Smooth muscle cell (in vitro differentiated cells): ENCODE measurements around the gene PREX1. TPM values are rescaled to one million over a fixed set of nuclear protein-coding genes. Genes with fewer than 3 reads are reported as not detected.

Experiments used
- DNase-seq: peaks from one replicate; lab custom pipeline; 2025; ENCODE audit not compliant: unreplicated experiment; lab: John Stamatoyannopoulos, UW
- H2AFZ ChIP-seq: fragments of 200-600 bp; sonication (generic); 2 replicates; pipeline ENCODE4 v1.6.0; 2016; ENCODE audit warnings: antibody characterized with exemption, low read depth, mild to moderate bottlenecking
- H3F3A ChIP-seq: fragments of 200-600 bp; sonication (generic); 2 replicates; pipeline ENCODE4 v1.6.0; 2017; ENCODE audit warnings: antibody characterized with exemption, low read depth
- H3K27ac ChIP-seq: fragments of 200-600 bp; sonication (generic); 2 replicates; pipeline ENCODE4 v1.5.1; 2016; ENCODE audit warnings: low read depth, mild to moderate bottlenecking
- H3K27me3 ChIP-seq: fragments of 200-600 bp; sonication (generic); 2 replicates; pipeline ENCODE4 v1.6.1; 2016; ENCODE audit warnings: low read depth, mild to moderate bottlenecking
- H3K36me3 ChIP-seq: fragments of 200-600 bp; sonication (generic); 2 replicates; pipeline ENCODE4 v1.5.1; 2016; ENCODE audit warnings: low read depth
- H3K4me1 ChIP-seq: fragments of 200-600 bp; sonication (generic); 2 replicates; pipeline ENCODE4 v1.5.1; 2016; ENCODE audit warnings: low read depth
- H3K4me2 ChIP-seq: fragments of 200-600 bp; sonication (generic); 2 replicates; pipeline ENCODE4 v1.6.0; 2016; ENCODE audit warnings: mild to moderate bottlenecking
- H3K4me3 ChIP-seq: fragments of 200-600 bp; sonication (generic); 2 replicates; pipeline ENCODE4 v1.5.1; 2016; ENCODE audit warnings: mild to moderate bottlenecking
- H3K79me2 ChIP-seq: fragments of 200-600 bp; sonication (generic); 2 replicates; pipeline ENCODE4 v1.6.0; 2016; ENCODE audit warnings: low read depth, mild to moderate bottlenecking
- H3K9ac ChIP-seq: fragments of 200-600 bp; sonication (generic); 2 replicates; pipeline ENCODE4 v1.6.0; 2016; ENCODE audit warnings: low read depth
- H3K9me3 ChIP-seq: fragments of 200-600 bp; sonication (generic); replicated peaks from 2 replicates; pipeline ENCODE4 v1.5.1; 2016; ENCODE audit warnings: low read depth
- H4K20me1 ChIP-seq: fragments of 200-600 bp; sonication (generic); 2 replicates; pipeline ENCODE4 v1.6.0; 2016; ENCODE audit warnings: low read depth
- whole genome bisulfite sequencing: methylation state at CpG from one replicate; pipeline ENCODE4 v1.1.7; 2016; ENCODE audit warnings: low lambda C conversion rate; 5-methylcytosine and 5-hydroxymethylcytosine counted together
- polyA plus RNA-seq: library from polyadenylated mRNA; unstranded; fragments of >200 nt; fragmentation: Nextera tagmentation; extraction: Ambion mirVana; gene quantifications from 2 replicates; pipeline ENCODE4 v1.2.1, GENCODE V29; 2016
- total RNA-seq: library from RNA; depleted of rRNA; stranded (reverse); fragments of >200 nt; gene quantifications from 2 replicates; pipeline ENCODE4 v1.2.3, GENCODE V29; 2014
- TF ChIP-seq, protein P1 (sequence below): fragments of 200-600 bp; sonication (generic); IDR thresholded peaks from 2 replicates; pipeline ENCODE4 v1.5.1; 2017; ENCODE audit warnings: borderline replicate concordance, mild to moderate bottlenecking, antibody characterized with exemption; ENCODE audit not compliant: insufficient read depth, poor library complexity, severe bottlenecking

Gene PREX1
- total and polyA plus RNA-seq, 2 experiments from 2014 or later, result 0.04 to 0.30 TPM

DNA sequence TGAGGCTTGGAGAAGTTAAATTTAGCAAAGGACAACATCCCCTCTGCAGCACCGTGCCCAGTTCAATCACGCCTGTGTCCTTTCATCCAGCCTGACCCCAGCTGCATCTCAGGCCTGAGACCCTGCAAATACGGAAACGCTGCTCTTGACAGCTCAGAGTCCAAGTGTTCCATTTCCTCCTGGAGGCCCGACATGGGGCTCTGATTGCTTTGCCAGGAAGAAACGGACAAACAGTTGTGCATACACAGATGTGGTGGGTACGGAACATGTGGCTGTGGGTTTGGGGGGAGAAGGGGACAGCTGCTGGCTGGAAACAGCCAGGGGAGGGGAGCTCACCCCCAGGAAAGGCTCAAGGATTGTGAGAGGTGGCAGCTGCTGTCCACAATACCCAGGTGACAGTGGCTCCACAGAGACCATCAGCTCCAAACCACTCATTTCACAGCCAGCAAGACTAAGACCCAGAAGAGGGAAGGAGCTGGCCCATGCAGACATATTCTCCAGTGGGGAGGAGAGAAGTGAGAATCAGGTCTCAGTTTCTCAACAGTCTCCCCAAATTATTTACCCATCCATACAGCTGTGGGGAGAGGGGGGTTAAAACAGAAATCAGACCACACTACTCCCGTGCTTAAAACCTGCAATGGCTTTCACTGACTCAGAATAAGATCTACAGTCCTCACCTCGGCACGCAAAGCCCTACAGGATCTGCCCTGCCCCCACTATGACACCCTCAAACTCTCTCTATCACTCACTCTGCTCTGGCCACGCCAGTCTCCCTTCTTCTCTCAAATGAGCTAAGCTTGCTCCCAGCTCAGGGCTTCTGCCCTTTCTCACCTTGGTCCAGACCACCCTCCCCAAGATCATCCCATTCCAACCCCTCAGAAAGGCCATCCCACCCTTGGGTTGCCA lies 89.1 kb downstream of the PREX1 start:
- Histone ChIP-seq H4K20me1 (no peaks in the 10 kb centered on the region), H3K9me3 (no peaks in the 10 kb centered on the region), H3K4me1 (no peaks in the 10 kb centered on the region), H3K4me3 (no peak overlapping the region), H3K27me3 (no peaks in the 10 kb centered on the region), H3K4me2 (no peak overlapping the region), H2AFZ (no peak overlapping the region), H3F3A (no peaks in the 10 kb centered on the region), H3K36me3 (no peaks in the 10 kb centered on the region), H3K79me2 (no peaks in the 10 kb centered on the region), H3K9ac (no peak overlapping the region), H3K27ac (no peak overlapping the region)
- TF ChIP-seq, protein P1, sequence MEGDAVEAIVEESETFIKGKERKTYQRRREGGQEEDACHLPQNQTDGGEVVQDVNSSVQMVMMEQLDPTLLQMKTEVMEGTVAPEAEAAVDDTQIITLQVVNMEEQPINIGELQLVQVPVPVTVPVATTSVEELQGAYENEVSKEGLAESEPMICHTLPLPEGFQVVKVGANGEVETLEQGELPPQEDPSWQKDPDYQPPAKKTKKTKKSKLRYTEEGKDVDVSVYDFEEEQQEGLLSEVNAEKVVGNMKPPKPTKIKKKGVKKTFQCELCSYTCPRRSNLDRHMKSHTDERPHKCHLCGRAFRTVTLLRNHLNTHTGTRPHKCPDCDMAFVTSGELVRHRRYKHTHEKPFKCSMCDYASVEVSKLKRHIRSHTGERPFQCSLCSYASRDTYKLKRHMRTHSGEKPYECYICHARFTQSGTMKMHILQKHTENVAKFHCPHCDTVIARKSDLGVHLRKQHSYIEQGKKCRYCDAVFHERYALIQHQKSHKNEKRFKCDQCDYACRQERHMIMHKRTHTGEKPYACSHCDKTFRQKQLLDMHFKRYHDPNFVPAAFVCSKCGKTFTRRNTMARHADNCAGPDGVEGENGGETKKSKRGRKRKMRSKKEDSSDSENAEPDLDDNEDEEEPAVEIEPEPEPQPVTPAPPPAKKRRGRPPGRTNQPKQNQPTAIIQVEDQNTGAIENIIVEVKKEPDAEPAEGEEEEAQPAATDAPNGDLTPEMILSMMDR, result no peak
- no peak for DNase-seq
- 76% methylated on average over 11 of the region's 11 CpGs for WGBS

DNA sequence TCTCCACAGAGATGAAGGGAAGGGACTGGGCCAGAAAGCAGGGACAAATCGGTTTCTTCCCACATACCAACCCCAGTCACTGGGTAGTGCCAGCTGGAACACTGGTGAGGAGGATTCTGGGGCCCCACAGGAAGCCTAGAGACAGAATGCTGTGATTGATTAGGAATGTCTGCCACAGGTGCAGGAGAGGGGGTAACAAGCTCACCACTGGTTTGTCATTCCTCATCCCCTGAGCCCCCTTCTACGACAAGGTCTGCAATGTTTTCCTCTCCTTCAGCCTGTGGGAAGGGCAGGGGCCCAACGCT lies 89.8 kb downstream of the PREX1 start:
- no peak overlapping the region for H3K4me3 ChIP-seq
- DNase-seq, result no peak
- no peak overlapping the region for H2AFZ ChIP-seq
- WGBS, result 76% methylated on average over 3 of the region's 3 CpGs
- H3K36me3 ChIP-seq, result no peaks in the 10 kb centered on the region
- no peaks in the 10 kb centered on the region for H4K20me1 ChIP-seq
- TF ChIP-seq, protein P1, result no peak
- H3K9me3 ChIP-seq, result no peaks in the 10 kb centered on the region
- H3K27me3 ChIP-seq, result no peaks in the 10 kb centered on the region
- H3K4me1 ChIP-seq, result no peaks in the 10 kb centered on the region
- no peaks in the 10 kb centered on the region for H3F3A ChIP-seq
- no peaks in the 10 kb centered on the region for H3K79me2 ChIP-seq
- H3K27ac ChIP-seq, result no peak overlapping the region
- no peak overlapping the region for H3K4me2 ChIP-seq
- no peak overlapping the region for H3K9ac ChIP-seq

DNA sequence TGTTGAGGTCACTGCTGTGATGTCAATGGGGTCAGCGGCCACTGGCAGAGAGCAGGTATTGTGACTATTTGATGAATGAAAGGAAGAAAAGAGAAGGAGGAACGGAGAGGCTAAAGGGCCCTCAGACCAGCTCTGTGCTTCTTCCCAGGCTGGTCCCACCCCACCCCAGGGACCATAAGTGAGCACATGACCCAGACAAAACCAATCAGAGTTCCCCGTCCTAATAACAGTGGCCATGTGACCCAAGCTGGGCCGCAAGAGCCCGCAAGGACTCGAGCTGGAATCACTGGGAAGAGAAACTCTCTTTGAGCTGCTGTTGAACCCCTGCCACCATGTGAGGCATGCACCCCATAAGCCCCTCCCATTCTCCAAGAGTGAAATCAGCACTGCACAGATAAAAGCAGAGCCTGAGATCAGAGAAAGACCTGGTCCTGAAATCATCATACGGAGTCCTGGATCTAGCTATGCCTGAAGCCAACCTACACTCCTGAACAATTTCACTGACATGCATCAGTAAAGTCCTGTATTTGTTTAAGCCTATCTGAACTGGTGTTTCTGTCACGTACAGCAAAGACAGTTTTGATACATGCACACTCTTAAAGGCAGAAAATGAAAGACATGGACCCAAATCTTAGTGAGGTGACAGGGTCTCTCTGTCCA lies 90.2 kb downstream of the PREX1 start:
- Histone ChIP-seq H3K79me2 (no peaks in the 10 kb centered on the region), H3K36me3 (no peaks in the 10 kb centered on the region), H3F3A (no peaks in the 10 kb centered on the region), H3K4me2 (no peak overlapping the region), H2AFZ (no peak overlapping the region), H3K4me3 (no peak overlapping the region), H3K9ac (no peak overlapping the region), H4K20me1 (no peaks in the 10 kb centered on the region), H3K9me3 (no peaks in the 10 kb centered on the region), H3K27ac (no peak overlapping the region), H3K27me3 (no peaks in the 10 kb centered on the region), H3K4me1 (no peaks in the 10 kb centered on the region)
- TF ChIP-seq, protein P1, result no peak
- 96% methylated on average over 8 of the region's 8 CpGs for WGBS
- DNase-seq, result no peak

DNA sequence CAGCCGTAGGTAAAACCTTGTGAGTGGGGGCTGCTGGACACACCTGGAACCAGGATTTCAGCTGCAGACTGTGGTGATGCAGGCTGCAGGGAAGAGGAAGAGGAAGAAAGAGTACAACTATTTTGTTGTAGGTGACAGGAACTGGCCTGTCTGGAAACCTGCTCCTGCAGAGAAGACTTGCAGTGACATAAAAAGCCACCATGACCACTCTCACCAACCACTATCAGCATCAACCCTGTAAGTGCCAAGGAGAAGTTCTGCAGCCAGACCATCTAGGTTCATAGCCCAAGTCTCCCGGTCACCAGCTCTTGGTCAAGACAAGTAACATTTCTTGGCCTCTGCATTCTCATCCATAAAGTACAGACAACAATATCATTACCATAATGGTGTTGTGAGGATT lies 91.2 kb downstream of the PREX1 start:
- no peak overlapping the region for H3K27ac ChIP-seq
- TF ChIP-seq, protein P1, result no peak
- H3K79me2 ChIP-seq, result no peaks in the 10 kb centered on the region
- H3K27me3 ChIP-seq, result no peaks in the 10 kb centered on the region
- no peak overlapping the region for H3K9ac ChIP-seq
- DNase-seq, result no peak
- no peaks in the 10 kb centered on the region for H4K20me1 ChIP-seq
- H3K4me1 ChIP-seq, result no peaks in the 10 kb centered on the region
- H3F3A ChIP-seq, result no peaks in the 10 kb centered on the region
- H3K9me3 ChIP-seq, result no peaks in the 10 kb centered on the region
- WGBS, result 97% methylated on average over 2 of the region's 2 CpGs
- H3K4me2 ChIP-seq, result no peak overlapping the region
- no peak overlapping the region for H3K4me3 ChIP-seq
- H2AFZ ChIP-seq, result no peak overlapping the region
- H3K36me3 ChIP-seq, result no peaks in the 10 kb centered on the region
